ENCODE data around the gene CAB39L.

GRCh38 chr13:49314344-49314882 lies 129.5 kb downstream of the CAB39L start:
- TF ChIP-seq FOXM1 (IDR thresholded peaks at IDR 0.05; ENCODE audit: low read depth), result no peak
- no peak for TF ChIP-seq CTCF (IDR thresholded peaks at IDR 0.05)
